Glomerular visceral epithelial cell (primary cell): ENCODE results near the gene SDF2.

ENCODE experiments used
- DNase-seq: peaks from one replicate; pipeline ENCODE4 v3.0.0-alpha.2; 2016; ENCODE audit errors: extremely low spot score

SDF2 gene, protein sequence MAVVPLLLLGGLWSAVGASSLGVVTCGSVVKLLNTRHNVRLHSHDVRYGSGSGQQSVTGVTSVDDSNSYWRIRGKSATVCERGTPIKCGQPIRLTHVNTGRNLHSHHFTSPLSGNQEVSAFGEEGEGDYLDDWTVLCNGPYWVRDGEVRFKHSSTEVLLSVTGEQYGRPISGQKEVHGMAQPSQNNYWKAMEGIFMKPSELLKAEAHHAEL

GRCh38 chr17:28661635-28662526, at the start of gene SDF2, which contains the start of gene SUPT6H:
SDF2 (minus strand) TSS chr17:28661906; CDS start chr17:28661876, 30 bp downstream.
SUPT6H (plus strand) TSS chr17:28662205; CDS start chr17:28673402, 11,197 bp downstream.
- peak; percentile 82 for DNase-seq

- DNase-seq, result peak; percentile 96
Measured at GRCh38 chr17:28710861-28711722, 49.4 kb upstream of the SDF2 start.

DNA sequence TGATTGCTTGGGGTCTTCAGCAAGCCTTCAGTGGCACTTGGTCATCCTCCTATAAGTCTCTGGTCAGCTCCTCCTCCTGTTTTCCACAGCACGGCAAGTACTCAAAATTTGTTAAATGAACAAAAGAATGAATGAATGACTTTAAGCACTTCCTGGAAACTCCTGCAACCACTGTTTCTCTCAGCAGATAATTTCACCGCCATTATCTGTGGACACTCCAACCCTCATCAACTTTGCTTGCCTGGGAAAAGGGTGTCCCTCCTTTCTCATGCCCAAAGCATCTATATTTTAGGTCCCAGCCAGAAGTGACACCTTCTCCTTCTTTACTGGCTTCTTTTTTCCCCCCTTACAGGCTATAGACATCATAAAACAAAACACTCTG, 45.6 kb upstream of the SDF2 start:
- DNase-seq, result no peak

DNA sequence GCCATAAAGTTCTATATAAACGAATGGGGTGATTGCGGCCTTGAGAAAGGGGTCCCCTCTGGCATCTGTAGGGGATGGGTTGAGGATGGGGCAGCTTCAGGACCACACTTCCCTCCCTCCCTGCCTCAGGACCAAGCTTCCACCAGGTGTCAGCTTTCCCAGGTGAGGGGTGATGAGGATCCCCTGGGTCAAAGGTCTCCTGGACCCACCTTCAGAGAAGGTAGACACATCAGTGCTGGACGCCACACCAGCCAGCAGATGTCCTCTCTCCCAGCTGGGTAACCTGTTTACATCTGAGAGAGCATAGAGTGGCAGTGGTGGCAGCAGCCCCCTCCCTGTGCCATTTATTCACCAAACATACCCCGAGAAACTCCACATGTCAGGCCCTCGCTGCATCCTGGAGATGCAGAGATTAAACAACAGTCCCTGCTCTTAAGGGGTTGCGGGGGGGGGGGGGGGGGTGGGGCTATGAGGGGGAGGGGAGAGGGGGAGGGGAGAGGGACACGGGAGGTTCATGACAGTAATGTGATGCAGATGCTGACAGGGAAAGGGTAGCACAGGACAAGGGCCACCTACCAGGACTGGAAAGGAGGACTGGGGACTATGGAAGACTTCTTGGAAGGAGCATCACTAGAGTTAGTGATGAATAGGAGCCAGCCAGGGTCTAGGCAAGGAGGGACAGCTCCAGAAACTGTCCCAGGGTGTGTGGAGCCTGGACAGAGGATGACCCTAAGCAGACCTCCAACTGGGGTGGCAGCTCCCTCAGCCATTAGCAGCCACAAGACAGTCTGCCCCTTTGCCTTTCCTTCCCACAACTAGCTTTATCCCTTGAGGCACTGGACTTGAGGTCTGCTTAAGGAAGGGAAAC, 45.0 kb upstream of the SDF2 start:
- no peak for DNase-seq

- no peak for DNase-seq
Measured at GRCh38 chr17:28705728-28706334, 44.1 kb upstream of the SDF2 start.

- no peak for DNase-seq
Measured at GRCh38 chr17:28705074-28705659, 43.5 kb upstream of the SDF2 start.

GRCh38 chr17:28704219-28704858, 42.6 kb upstream of the SDF2 start:
- no peak for DNase-seq

- no peak for DNase-seq
Measured at GRCh38 chr17:28703552-28704218, 42.0 kb upstream of the SDF2 start.

GRCh38 chr17:28702752-28703150, 41.0 kb upstream of the SDF2 start:
- no peak for DNase-seq

DNA sequence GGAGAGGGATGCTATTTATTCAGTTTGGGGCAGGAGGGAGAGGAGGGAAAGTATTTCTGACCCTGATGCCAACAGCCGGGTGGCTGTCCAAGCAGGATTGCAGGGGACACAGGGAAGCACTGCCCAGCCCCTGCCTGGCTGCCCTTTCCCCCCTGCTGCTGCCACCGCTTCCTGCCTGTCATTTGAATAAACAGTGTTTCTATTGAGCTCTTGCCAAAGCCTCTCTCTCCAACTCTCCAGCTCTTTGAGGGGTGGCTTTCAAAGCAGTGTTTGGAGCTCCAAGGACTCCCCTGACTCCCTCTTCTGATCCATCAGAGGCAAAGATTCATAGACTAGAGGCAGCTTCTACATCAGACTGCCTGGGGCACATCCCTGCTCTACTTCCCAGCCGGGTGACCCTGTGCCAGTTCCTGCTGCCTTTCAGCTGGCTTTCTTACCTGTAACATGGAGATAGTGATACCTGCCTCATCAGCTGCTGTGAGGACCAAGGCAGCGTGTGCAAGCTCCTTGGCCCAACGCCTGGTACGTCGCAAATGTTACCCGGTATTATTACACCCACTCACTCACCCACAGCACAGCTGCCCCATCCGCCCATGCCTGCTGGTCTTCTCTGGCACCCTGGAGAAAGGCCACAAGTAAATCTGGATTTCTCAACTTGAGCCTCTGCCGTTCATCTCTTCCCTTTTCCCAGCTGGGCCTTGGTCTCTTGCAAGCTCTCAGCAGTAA, 40.5 kb upstream of the SDF2 start:
- no peak for DNase-seq

DNA sequence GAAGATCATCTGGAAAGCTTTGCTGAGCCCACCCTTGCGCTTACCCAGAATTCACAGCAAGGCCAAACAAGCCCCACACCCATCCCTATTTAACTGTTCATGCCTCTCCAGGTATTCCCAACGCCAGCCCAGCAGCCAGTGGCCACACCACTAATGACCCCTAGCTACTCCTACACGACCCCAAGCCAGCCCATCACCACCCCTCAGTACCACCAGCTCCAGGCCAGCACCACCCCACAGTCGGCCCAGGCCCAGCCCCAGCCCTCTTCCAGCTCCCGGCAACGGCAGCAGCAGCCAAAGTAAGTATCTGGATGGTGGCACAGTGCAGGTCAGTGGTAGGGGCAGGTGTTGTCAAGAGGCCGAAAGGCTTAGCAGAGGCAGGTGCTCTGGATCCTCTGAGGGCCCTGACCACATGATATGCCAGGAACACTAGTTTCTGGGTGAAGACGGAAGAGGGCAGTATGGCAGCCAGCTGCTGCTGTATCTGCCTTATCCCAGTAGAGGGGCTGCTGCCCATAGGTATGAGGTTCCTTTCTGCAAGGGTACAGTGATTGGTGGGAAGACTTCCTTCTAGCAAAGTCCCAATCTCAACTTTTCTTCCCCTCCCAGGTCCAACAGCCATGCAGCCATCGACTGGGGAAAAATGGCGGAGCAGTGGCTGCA, 39.3 kb upstream of the SDF2 start:
- DNase-seq, result no peak

GRCh38 chr17:28700278-28700677, 38.6 kb upstream of the SDF2 start:
- no peak for DNase-seq

DNA sequence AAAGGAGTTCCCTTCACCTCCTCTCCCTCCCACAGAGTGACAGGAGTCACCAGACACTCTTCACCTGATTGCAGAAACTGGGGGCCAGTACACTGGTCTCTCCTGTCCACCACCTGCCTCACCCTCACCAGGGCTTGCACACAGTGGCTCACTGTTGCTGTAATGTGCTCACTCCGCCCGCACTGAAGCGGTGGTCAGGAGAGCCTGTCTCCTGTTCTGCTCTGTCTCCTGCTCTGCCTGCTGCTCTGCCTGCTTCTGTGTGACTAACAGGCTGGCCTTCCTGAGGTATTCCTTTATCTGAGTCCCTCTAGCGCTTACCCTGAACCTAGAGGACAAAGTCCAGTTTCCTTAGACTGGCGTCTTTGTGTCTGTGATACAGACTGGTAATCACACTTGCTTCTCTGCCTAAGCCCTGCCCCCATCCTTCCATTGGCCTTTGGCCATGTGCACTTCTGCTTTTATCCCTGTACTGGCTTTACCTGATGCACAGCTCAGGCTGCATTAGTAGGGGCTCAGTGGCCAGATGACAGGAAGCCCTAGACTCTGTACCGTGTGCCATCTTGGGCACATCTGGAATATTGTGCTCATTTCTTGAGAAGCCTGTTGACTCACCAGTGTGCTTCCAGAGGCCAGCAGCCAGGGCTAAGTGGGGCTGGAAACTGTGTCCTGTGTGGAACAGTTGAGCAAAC, 36.7 kb upstream of the SDF2 start:
- no peak for DNase-seq

DNA sequence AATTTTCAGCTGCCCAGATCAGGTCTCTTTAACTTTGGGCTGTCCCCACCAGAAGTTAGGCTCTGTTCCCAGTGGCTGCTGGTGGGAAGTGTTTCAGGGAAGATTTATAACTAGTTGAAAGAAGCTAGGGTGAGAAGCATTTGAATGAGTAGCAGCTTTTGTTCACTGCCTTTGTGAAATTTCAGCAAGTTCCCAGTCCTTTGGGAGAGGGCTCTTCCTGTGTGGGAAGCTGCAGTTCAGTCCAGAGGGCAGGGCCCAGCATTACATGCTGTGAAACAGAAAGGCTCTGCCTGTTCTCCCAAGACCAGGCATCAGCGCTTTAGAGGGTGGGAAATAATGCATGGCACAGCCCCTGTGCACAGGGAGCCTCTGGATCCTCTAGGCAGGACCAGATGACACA, 32.2 kb upstream of the SDF2 start:
- no peak for DNase-seq

- DNase-seq, result no peak
Measured at GRCh38 chr17:28689011-28689410, 27.3 kb upstream of the SDF2 start.

- DNase-seq, result no peak
Measured at GRCh38 chr17:28688481-28688880, 26.8 kb upstream of the SDF2 start.

DNA sequence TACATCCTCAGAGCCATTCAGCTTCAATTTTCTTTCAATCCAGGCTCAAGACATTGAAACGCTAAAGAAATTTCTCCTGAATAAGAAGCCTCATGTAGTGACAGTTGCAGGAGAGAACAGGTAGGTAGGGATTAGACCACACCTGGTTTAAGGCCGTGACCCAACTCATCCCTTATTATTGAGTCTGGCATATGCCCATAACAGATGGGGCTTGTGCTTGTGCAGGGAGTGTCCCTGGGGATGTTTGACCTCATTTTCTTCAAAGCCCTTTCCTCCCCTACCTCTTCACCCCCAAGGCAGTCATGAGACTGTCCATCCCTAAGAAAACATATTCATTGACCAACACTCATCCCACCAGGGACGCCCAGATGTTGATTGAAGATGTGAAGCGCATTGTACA, 24.6 kb upstream of the SDF2 start:
- DNase-seq, result no peak

- no peak for DNase-seq
Measured at GRCh38 chr17:28685366-28685765, 23.7 kb upstream of the SDF2 start.
